Measurements from ENCODE around the gene TMEM151B.

TMEM151B gene

DNA sequence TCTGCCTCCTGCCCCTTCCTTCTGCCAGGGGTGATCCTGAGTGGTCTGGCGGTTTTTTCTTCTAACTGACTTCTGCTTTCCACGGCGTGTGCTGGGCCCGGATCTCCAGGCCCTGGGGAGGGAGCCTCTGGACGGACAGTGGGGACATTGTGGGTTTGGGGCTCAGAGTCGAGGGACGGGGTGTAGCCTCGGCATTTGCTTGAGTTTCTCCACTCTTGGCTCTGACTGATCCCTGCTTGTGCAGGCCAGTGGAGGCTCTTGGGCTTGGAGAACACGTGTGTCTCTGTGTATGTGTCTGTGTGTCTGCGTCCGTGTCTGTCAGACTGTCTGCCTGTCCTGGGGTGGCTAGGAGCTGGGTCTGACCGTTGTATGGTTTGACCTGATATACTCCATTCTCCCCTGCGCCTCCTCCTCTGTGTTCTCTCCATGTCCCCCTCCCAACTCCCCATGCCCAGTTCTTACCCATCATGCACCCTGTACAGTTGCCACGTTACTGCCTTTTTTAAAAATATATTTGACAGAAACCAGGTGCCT, 36.6 kb upstream of the TMEM151B start:
- in situ Hi-C loops (cut with HindIII; ENCODE audit: low sequenced_read_pairs), result no loop called here
- no peak for DNase-seq (ENCODE audit: low read depth)
- TF ChIP-seq, protein P1, sequence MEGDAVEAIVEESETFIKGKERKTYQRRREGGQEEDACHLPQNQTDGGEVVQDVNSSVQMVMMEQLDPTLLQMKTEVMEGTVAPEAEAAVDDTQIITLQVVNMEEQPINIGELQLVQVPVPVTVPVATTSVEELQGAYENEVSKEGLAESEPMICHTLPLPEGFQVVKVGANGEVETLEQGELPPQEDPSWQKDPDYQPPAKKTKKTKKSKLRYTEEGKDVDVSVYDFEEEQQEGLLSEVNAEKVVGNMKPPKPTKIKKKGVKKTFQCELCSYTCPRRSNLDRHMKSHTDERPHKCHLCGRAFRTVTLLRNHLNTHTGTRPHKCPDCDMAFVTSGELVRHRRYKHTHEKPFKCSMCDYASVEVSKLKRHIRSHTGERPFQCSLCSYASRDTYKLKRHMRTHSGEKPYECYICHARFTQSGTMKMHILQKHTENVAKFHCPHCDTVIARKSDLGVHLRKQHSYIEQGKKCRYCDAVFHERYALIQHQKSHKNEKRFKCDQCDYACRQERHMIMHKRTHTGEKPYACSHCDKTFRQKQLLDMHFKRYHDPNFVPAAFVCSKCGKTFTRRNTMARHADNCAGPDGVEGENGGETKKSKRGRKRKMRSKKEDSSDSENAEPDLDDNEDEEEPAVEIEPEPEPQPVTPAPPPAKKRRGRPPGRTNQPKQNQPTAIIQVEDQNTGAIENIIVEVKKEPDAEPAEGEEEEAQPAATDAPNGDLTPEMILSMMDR (IDR thresholded peaks at IDR 0.05; ENCODE audit: low read depth, low read length, missing control alignments), result no peak
- H3K4me3 ChIP-seq (ENCODE audit: low read depth, low read length), result no peak overlapping the region

DNA sequence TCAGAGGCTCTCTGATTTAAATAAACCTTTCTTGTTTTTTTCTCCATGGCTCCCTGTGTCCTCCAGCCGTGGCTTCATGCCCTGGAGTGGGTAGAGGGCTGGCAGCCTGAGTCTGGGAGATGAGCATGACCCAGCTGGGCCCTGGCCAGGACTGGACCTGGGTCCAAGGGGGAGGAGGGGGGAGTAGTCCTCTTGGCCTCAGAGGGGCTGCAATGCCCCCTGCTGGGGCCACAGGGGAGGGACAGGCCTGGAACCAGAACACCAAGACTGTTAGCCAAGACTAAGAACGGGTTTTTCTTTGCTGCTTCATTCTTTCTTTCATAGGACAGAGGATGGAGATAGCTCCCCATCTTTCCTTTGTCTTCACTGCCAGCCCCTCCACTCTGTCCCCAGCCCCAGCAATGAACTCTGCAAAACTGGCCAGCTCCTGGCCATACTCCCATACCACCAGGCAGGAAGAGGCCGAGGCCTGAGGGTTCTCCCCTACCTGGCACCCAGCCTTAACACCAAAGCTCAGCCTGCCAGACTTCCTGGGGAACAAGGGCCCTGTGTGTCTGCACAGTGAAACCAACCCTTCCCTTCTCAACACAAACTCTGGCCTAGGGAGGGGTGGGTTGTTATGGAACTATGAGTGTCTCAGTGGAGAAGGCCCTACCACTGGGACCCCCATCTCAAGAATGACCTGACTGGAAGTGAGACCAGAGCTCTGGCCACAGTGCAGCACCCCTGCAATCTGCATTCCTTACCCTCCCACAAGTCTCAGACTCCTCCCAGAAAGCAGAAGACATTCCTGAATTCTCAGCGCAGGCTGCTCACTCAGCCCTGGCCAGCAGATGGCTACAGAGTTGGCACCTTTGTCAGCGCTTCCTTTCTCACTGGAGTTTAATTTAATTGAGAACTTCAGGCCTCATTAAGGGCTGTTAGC, 35.9 kb upstream of the TMEM151B start:
- TF ChIP-seq, protein P1 (IDR thresholded peaks at IDR 0.05; ENCODE audit: low read depth, low read length, missing control alignments), result peak; percentile 84
- peak; percentile 70 for DNase-seq (ENCODE audit: low read depth)
- in situ Hi-C loops (cut with HindIII; ENCODE audit: low sequenced_read_pairs), result no loop called here
- no peak overlapping the region for H3K4me3 ChIP-seq (ENCODE audit: low read depth, low read length)

DNA sequence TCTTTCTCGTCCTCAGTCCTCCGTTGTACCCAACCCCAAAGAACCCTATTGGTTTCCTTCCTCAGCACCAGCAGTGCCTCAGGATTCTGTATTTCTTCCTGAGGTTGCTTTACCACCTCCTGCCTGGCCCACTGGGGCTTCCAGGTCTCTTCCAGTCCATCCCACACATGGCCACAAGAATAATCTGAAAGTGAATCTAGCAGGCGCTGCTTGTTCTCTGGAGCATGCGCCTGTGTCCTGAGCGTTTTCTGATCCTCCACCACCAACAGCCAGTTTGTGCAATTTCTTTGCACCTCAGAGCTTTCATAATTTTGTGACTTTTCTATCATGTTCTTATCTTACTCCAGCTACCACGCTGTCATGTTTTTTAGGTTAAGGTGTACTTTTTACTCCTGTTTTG, 35.0 kb upstream of the TMEM151B start:
- TF ChIP-seq, protein P1 (IDR thresholded peaks at IDR 0.05; ENCODE audit: low read depth, low read length, missing control alignments), result no peak
- DNase-seq (ENCODE audit: low read depth), result no peak
- in situ Hi-C loops (cut with HindIII; ENCODE audit: low sequenced_read_pairs), result no loop called here
- H3K4me3 ChIP-seq (ENCODE audit: low read depth, low read length), result no peak overlapping the region

DNA sequence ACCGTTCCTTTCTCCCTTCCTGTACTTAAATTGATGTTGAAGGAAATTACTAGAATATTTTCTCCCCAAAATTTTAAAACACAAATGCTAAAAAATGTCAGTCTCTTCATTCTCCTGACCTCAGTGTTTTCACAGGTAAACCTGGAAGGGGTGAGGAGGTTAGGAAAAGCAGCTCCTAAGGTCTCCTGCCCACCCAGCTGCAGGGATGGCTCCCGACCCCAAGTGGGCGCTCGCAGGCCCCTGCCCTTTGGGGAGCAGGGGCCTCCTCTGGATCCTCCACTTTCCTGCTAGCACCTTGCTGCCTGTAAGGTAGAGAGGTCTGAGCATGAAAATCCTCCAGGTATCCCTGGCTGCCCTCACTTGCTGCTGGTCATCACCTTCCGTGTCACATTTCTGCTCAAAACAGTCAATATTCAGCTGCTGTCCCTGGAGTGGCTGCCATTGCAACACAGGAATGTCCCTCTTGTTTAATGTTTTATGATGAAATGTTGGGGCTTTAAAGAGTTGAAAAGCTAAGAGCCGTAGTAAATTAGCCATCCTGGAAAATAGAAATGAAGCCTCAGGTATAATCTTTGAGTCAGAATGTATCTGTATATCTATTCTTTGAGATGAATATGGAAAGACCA, 34.2 kb upstream of the TMEM151B start:
- no peak for DNase-seq (ENCODE audit: low read depth)
- in situ Hi-C loops (cut with HindIII; ENCODE audit: low sequenced_read_pairs), result no loop called here
- TF ChIP-seq, protein P1 (IDR thresholded peaks at IDR 0.05; ENCODE audit: low read depth, low read length, missing control alignments), result peak; percentile 2
- H3K4me3 ChIP-seq (ENCODE audit: low read depth, low read length), result no peak overlapping the region

DNA sequence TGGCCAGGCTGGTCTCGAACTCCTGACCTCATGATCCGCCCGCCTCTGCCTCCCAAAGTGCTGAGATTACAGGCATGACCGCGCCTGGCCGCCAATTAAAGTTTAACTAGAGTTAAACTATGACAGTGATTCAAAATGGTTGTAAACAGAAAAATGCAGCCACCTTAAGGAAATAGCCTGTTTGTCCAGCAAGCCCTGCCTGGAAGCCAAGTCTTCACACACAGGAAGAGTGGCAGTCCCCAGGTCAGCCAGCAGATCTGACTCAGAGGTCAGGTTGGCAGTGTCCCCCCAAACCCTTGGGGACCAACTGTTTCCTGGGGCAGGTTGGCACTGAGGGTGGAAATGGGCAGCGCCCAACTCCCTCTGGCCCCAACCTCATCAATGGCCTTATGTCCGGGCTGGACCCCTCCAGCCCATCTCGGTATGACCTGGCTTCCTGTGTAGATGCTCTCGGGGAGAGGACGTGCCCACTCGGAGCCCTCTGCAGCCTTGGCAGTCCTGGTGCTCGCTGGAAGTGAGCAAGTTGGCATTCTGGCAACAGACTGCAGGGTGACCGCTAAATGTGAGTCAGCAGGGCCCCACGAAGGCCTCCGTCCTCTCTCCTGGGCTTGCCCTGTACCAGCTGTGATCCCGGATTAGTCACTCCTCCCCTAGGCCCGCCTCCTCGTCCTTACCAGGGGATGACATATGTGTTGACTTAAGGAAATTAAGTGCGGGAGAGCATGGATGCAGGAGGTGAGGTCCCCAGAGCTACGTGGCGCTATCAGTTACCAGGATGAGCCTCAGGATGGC, 33.0 kb upstream of the TMEM151B start:
- DNase-seq (ENCODE audit: low read depth), result peak; percentile 60
- in situ Hi-C loops (cut with HindIII; ENCODE audit: low sequenced_read_pairs), result no loop called here
- TF ChIP-seq, protein P1 (IDR thresholded peaks at IDR 0.05; ENCODE audit: low read depth, low read length, missing control alignments), result no peak
- H3K4me3 ChIP-seq (ENCODE audit: low read depth, low read length), result peak overlapping the region; percentile 55
